GM21526 (cell line): ENCODE data around the gene SDCBP2.

Experiments used
- ATAC-seq: cut with Tn5 transposase; IDR thresholded peaks from one replicate; pipeline ENCODE4 v1.9.1; 2021; ENCODE audit warnings: moderate library complexity; ENCODE audit not compliant: unreplicated experiment, low FRiP score

Gene SDCBP2, protein sequence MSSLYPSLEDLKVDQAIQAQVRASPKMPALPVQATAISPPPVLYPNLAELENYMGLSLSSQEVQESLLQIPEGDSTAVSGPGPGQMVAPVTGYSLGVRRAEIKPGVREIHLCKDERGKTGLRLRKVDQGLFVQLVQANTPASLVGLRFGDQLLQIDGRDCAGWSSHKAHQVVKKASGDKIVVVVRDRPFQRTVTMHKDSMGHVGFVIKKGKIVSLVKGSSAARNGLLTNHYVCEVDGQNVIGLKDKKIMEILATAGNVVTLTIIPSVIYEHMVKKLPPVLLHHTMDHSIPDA

DNA sequence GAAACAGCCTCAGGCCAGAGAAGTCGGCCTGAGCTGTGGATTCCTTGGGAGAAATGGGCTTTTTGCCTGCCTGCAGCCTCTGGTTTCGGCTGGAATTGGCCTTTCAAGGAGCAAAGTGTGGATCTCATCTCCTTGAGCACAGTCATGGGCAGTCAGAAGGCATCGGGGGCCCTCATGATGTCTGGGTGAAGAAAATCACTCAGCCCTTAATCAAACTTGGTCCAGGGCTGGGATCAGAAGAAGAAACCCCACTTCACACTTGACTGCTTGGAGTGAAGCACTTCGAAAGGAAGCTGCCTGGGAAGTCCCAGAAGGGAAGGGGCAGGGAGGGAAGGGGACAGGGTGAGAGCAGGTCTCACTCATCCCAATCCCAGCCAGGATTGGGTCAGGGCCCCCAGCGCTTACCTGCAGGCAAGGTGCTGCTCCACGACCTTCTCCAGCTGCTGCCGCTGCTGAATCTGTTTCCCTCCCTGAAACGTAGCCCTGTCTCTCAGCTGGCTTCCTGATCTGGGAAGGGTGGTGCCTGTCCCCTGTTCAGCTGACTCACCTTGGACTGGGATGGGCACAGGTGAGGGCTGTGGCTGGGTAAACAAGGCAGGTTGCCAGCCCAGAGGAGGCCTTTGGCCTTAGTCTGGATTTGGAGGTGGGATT lies at the start of gene SDCBP2:
Gene SDCBP2, minus strand, starts transcription at position 460 of the 651 bp plus-strand sequence. CDS start 8,723 bp downstream, outside the sequence.
- ATAC-seq = no peak

GRCh38 chr20:1378735-1379125 lies 49.8 kb upstream of the SDCBP2 start:
- no peak for ATAC-seq

- ATAC-seq = no peak
These were observed 49.2 kb upstream of the SDCBP2 start for GRCh38 chr20:1377984-1378734.

DNA sequence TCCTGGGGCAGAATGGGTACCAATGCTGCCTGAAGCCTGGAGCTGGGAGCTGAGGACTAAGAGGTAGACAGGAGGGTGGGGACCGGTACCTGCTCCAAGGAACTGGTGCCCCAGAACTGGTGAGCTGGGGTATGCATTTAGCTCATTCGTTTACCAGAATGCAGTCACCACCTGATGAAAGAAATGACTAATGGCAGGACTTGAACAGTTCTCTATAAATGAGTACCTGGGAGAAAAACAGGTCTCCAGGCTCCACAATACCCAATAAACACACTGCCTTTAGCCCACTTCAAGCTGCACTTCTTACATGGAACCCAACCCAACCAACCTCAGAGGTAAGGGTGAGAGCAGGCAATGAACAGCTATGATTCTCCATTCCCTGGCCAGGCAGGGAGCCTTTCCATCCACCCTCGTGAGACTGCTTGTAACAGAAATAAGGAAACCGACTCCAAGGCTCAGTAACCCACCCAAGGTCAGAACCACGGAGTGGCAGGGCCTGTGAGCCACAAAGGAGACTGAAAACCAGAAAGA lies 48.5 kb upstream of the SDCBP2 start:
- no peak for ATAC-seq

GRCh38 chr20:1376408-1377270 lies 47.7 kb upstream of the SDCBP2 start:
- ATAC-seq = no peak

DNA sequence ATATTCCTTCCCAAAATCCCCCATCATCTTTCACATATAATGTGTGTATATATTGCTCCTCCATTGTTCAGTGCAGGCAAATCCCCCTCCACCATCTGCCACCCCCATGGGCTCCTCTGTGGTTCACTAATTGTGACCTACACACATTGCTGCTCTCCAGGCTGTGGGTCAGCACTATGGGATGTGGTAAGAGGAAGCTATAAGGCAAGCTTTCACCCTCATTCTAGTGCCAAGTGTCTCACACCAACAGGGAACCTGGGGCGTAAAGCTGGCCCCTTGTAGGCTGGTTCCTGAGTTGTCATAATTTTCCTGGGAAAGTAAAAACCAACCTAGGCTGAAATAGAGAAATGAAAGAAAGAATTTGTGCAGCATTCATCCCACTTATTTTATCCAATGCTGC lies 47.1 kb upstream of the SDCBP2 start:
- ATAC-seq = no peak

DNA sequence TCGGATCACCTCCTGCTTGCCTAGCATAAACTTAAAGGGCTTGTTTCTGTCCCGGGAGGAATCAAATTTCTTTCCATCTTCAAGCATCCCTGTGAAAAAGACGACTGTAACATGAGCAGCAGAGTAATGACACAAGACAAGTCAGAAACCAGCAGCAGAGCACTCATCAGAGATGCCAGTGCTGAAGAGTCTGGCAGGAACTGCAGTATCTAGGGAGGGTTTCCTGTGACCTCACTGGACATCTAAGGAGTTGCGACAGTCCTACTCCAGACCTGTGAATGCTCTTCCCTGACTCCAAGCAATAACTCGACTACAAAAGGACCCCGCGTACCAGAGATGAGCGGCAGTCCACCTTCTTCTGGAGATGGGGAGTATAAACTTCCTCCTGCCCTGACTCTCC lies 46.6 kb upstream of the SDCBP2 start:
- no peak for ATAC-seq

GRCh38 chr20:1374246-1374645 lies 45.3 kb upstream of the SDCBP2 start:
- ATAC-seq = no peak

GRCh38 chr20:1373614-1374013 lies 44.7 kb upstream of the SDCBP2 start:
- no peak for ATAC-seq

DNA sequence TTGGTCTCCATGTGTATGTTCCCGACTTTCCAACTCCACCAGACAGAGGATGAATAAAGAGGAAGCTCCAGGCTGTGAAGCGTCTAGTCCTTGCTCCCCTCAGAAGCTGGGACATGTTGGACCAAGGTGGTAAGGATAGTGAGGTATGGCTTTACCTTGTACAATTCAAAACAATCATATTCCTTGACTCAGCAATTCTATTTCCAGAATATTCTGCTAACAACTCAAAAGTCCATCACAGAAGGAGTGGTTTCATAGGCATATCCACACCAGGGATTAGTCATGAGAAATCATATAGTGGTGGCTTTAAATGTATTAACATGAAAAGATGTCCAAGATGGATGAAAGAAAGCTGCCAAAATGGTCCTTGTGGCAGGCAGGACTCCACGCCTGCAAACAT lies 44.1 kb upstream of the SDCBP2 start:
- ATAC-seq = no peak

DNA sequence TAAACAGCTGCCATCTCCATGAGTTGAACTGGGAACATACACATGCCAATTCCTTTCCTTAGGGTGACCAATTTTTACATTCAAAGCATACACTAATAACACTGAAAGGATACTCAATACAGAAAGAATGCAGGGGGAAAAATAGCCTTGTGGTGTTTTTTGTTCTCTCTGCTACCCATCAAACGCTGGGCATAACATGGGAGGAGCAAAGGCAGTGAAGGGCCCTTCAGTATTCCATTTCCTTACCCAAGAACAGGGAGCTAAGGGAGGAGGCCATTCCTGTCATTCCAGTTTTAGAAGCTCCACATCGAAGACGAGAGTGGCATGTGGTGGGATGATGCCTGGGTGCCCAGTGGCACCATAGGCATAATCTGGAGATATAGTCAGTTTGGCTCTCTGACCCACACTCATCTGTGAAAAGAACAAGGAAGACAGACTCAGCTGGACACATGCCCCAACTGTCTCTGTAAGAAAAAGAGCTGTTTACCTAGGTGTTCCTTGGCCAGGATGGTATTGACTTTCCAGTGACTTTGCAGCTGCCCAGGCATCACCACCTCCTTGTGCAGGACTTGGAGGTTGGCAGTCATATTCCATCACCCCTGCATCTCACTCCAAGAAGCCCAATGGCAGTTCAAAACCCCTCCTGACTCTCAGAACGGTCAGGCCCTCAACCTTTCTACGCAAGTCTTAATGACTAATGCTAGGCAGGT lies 43.0 kb upstream of the SDCBP2 start:
- no peak for ATAC-seq

GRCh38 chr20:1371202-1371782 lies 42.4 kb upstream of the SDCBP2 start:
- no peak for ATAC-seq

DNA sequence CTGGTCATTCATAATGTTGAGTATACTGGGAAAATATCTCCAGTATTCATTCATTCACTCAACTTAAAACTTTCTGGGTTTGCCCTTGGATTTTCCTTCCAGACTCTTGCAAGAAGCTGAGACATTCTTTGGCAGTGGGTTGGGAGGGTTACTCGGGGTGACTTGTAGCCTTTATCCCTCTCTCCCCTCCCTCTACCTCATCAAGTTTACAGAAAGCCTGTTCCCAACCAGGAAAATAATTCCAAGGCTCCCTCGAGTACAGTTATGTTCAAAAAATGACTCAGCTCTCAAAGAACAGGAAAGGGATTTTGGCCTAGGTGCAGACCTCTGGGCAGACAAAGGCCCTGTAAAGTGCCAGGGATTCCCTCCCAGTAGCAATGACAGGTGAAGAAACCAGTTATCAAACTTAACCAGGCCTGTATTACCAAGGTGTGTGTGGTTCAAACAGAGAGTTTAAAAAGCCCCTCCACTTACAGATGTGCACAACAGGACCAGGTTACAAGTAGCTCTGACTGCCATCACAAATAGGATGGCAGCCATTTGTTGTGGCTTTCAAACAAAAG lies 41.7 kb upstream of the SDCBP2 start:
- ATAC-seq = no peak

GRCh38 chr20:1369970-1370369 lies 41.0 kb upstream of the SDCBP2 start:
- no peak for ATAC-seq

GRCh38 chr20:1368448-1369199 lies 39.7 kb upstream of the SDCBP2 start:
- ATAC-seq = no peak

DNA sequence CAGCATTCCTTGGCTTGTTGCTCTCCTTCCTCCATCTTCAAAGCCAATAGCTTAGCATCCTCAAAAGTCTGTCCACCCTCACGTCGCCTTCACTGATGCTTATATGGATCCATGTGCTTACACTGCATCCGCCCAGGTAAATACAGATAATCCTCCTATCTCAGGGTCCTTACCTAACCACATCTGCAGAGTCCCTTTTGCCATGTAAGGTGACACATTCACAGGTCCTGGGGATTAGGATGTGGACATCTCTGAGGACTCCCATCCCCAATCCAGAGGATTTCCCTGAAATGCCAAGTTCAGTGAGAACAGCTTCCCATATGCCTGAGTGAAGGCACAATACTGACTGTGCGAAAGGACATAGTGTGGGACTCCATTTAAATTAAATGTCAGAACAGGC lies 38.5 kb upstream of the SDCBP2 start:
- no peak for ATAC-seq

- no peak for ATAC-seq
These were observed 35.2 kb upstream of the SDCBP2 start for GRCh38 chr20:1364106-1364505.

GRCh38 chr20:1363522-1363921 lies 34.6 kb upstream of the SDCBP2 start:
- no peak for ATAC-seq
